OCI-LY7 (cell line): ENCODE data around the gene FHIT. TPM values are rescaled to one million over a fixed set of nuclear protein-coding genes. Genes with fewer than 3 reads are reported as not detected.

Experiments
- BruUV-seq: library from RNA; stranded (reverse); fragments of 400-500 nt; replicated peaks from 2 replicates; lab custom pipeline; 2021; lab: Mats Ljungman, UMichigan
- CTCF ChIA-PET: fragments of 300-600 bp; sonication (Branson Sonifier 250); formaldehyde crosslinking; loops from one replicate; lab custom pipeline; 2022; ENCODE audit warnings: antibody characterized with exemption; ENCODE audit not compliant: unreplicated experiment; lab: Charles Lee
- POLR2A ChIA-PET: fragments of 300-600 bp; sonication (Branson Sonifier 250); formaldehyde crosslinking; loops from one replicate; lab custom pipeline; 2022; ENCODE audit warnings: antibody characterized with exemption; lab: Charles Lee
- DNase-seq: peaks from one replicate; pipeline ENCODE4 v3.0.0-alpha.2; 2015; ENCODE audit warnings: low spot score
- H2AFZ ChIP-seq: fragments of 200-600 bp; sonication (generic), shearing (Covaris generic); 2 replicates; pipeline ENCODE4 v1.6.1; 2014; ENCODE audit warnings: mild to moderate bottlenecking, antibody characterized with exemption, low read length, moderate library complexity
- H3K27ac ChIP-seq: fragments of 200-600 bp; sonication (generic); 2 replicates; pipeline ENCODE4 v1.5.1; 2014; ENCODE audit warnings: mixed run types, low read depth, mild to moderate bottlenecking, moderate library complexity, low read length, inconsistent platforms; ENCODE audit not compliant: poor library complexity, severe bottlenecking
- H3K36me3 ChIP-seq: fragments of 200-600 bp; sonication (generic); 2 replicates; pipeline ENCODE4 v1.6.1; 2014; ENCODE audit warnings: mild to moderate bottlenecking, antibody characterized with exemption, low read length, moderate library complexity, mixed read lengths; ENCODE audit not compliant: insufficient read depth
- H3K4me1 ChIP-seq: fragments of 200-600 bp; sonication (generic); 2 replicates; pipeline ENCODE4 v1.5.1; 2014; ENCODE audit warnings: mild to moderate bottlenecking, low read length; ENCODE audit not compliant: insufficient read depth, poor library complexity, severe bottlenecking
- H3K4me2 ChIP-seq: fragments of 200-600 bp; sonication (generic); 2 replicates; pipeline ENCODE4 v1.6.1; 2014; ENCODE audit warnings: mild to moderate bottlenecking, low read length
- H3K4me3 ChIP-seq: fragments of 200-600 bp; sonication (generic); 2 replicates; pipeline ENCODE4 v1.5.1; 2014; ENCODE audit warnings: mild to moderate bottlenecking, low read depth, low read length; ENCODE audit not compliant: poor library complexity, severe bottlenecking
- H3K79me2 ChIP-seq: fragments of 200-600 bp; sonication (generic); 2 replicates; pipeline ENCODE4 v1.6.1; 2016; ENCODE audit warnings: low read depth, mild to moderate bottlenecking, low read length, moderate library complexity, mixed read lengths; ENCODE audit not compliant: insufficient read depth
- H3K9me2 ChIP-seq: fragments of 200-600 bp; sonication (generic); 2 replicates; pipeline ENCODE4 v1.6.1; 2016; ENCODE audit warnings: mild to moderate bottlenecking, low read length, mixed read lengths; ENCODE audit not compliant: insufficient read depth
- H3K9me3 ChIP-seq: fragments of 200-600 bp; sonication (generic); 2 replicates; pipeline ENCODE4 v1.6.1; 2014; ENCODE audit warnings: mild to moderate bottlenecking, mixed run types, low read length, mixed read lengths
- H4K20me1 ChIP-seq: fragments of 200-600 bp; sonication (generic); 2 replicates; pipeline ENCODE4 v1.6.1; 2014; ENCODE audit warnings: mild to moderate bottlenecking, antibody characterized with exemption, low read length, moderate library complexity, mixed read lengths; ENCODE audit not compliant: insufficient read depth
- EZH2phosphoT487 ChIP-seq: fragments of 200-600 bp; sonication (generic); IDR thresholded peaks from 2 replicates; pipeline ENCODE4 v1.6.1; 2018; ENCODE audit warnings: low read depth, borderline replicate concordance, mild to moderate bottlenecking, mixed run types, antibody characterized with exemption, low read length, moderate library complexity, mixed read lengths
- intact Hi-C: fragments of 100-400 bp; cut with micrococcal nuclease; formaldehyde crosslinking; loops from one replicate; pipeline ENCODE4 v1.10.0; 2022; ENCODE audit not compliant: unreplicated experiment
- total RNA-seq, 2 experiments: library from RNA; depleted of rRNA in 1 of 2; stranded (reverse); fragments of >200 nt in 1 of 2; shearing (Covaris generic) in 1 of 2; gene quantifications; 2 replicates each; pipeline ENCODE4 v1.2.3, GENCODE V29; 2014 to 2022
- TF ChIP-seq, protein P1 (sequence below): fragments of 200-600 bp; sonication (generic); conservative IDR thresholded peaks from 2 replicates; pipeline ENCODE4 v1.5.1; 2014; ENCODE audit warnings: mild to moderate bottlenecking, antibody characterized with exemption, low read length, moderate library complexity, mixed read lengths

FHIT gene
- total RNA-seq, 2 experiments from 2014 or later: 5.0 to 10.9 TPM

DNA sequence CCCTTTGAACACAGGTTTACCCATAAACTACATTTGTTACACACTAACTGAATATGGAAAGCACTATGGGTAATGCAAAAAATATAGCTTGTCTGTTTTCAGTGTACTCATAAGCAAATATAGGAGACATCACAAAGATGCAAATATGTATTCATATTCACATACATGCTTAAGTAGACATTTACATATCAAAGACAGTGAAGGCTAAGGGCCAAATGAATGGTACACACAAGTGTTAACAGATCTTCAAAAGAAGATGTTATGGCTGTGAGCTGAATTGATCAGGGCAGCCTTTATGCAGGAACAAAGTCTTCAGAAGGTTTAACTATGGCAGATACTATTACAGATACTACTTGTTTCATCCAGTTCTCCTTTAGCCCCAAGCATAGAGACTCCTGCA is 384.1 kb downstream of the FHIT start:
- H3K9me2 ChIP-seq: no peaks in the 10 kb centered on the region
- no peaks in the 10 kb centered on the region for H3K36me3 ChIP-seq
- no TSS peak for BruUV-seq
- H3K9me3 ChIP-seq: no peaks in the 10 kb centered on the region
- H3K4me2 ChIP-seq: no peak overlapping the region
- no peaks in the 10 kb centered on the region for H3K4me1 ChIP-seq
- no peak overlapping the region for H3K27ac ChIP-seq
- DNase-seq: no peak
- CTCF ChIA-PET: no interaction called here
- POLR2A ChIA-PET: interaction anchor here (0.6 kb wide), 1 partner anchor 1807 kb away, joined by 3 read pairs; no protein-coding TSS in a partner anchor
- intact Hi-C loops: no loop called here
- TF ChIP-seq, protein P1, sequence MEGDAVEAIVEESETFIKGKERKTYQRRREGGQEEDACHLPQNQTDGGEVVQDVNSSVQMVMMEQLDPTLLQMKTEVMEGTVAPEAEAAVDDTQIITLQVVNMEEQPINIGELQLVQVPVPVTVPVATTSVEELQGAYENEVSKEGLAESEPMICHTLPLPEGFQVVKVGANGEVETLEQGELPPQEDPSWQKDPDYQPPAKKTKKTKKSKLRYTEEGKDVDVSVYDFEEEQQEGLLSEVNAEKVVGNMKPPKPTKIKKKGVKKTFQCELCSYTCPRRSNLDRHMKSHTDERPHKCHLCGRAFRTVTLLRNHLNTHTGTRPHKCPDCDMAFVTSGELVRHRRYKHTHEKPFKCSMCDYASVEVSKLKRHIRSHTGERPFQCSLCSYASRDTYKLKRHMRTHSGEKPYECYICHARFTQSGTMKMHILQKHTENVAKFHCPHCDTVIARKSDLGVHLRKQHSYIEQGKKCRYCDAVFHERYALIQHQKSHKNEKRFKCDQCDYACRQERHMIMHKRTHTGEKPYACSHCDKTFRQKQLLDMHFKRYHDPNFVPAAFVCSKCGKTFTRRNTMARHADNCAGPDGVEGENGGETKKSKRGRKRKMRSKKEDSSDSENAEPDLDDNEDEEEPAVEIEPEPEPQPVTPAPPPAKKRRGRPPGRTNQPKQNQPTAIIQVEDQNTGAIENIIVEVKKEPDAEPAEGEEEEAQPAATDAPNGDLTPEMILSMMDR: no peak
- TF ChIP-seq EZH2phosphoT487: no peak
- no peak overlapping the region for H3K4me3 ChIP-seq
- H2AFZ ChIP-seq: no peak overlapping the region
- no peaks in the 10 kb centered on the region for H3K79me2 ChIP-seq
- no peaks in the 10 kb centered on the region for H4K20me1 ChIP-seq

DNA sequence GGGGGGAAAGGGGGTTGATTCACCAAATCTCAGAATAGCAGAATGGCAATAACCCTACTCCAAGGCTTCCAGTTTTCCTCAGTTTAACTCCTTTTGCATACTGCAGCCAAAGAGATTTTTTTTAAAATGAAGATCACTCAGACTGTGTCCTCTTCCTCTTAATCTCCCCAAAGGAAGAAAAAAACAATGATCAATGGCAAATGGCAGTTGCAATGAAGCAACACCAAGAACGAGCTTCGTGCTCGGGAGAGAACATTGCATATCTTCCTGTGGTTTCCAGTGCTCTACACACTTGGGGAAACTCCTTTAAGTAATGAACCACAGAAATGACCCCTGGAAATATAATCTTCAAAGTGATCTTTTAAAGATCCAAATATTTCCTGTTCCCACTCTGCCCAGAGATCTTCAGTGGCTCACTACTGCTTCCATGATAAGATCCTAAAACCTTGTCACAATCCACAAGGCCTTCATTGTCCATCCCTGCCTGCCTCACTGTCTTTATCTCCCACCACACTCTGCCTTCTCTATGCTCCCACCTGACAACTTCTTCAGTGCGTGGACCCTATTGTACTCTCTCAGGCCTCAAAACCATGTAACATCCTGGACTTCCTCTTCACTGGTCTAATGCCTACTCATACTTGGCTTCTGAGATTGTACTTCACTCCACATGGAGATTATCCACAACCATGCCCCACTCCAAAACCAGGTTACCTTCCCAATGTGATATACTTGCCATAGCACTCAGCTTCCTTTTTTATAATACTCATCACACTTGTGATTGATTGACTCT is 394.8 kb downstream of the FHIT start:
- H3K4me3 ChIP-seq: no peak overlapping the region
- H4K20me1 ChIP-seq: no peaks in the 10 kb centered on the region
- TF ChIP-seq EZH2phosphoT487: no peak
- TF ChIP-seq, protein P1: no peak
- H3K36me3 ChIP-seq: no peaks in the 10 kb centered on the region
- no peak for DNase-seq
- ChIA-PET CTCF (no interaction called here), POLR2A (no interaction called here)
- H3K4me2 ChIP-seq: no peak overlapping the region
- H2AFZ ChIP-seq: no peak overlapping the region
- intact Hi-C loops: no loop called here
- no TSS peak for BruUV-seq
- H3K9me2 ChIP-seq: no peaks in the 10 kb centered on the region
- no peaks in the 10 kb centered on the region for H3K79me2 ChIP-seq
- H3K27ac ChIP-seq: no peak overlapping the region
- no peaks in the 10 kb centered on the region for H3K9me3 ChIP-seq
- no peaks in the 10 kb centered on the region for H3K4me1 ChIP-seq

DNA sequence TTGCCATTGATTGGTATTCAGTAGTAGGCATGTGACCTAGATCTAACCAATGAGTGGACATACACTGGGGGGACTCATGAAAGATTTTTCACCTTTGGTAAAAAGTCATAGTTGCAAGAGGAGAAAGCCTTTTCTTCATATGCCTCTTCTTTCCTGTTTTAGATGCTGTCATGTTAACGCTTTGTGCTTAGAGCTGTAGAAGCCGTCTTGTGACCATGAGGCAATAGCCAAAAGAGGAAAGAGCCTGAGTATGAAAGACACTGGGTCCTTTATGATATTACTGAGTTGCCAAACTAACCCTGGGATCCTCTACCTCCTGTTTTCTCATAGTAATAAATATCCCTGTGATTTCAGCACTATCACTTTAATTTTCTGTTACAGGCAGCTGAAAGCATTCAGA is 396.0 kb downstream of the FHIT start:
- no TSS peak for BruUV-seq
- H4K20me1 ChIP-seq: no peaks in the 10 kb centered on the region
- no peak overlapping the region for H3K4me3 ChIP-seq
- ChIA-PET CTCF (no interaction called here), POLR2A (interaction anchor here (0.7 kb wide), 1 partner anchor 517 kb away, joined by 3 read pairs; no protein-coding TSS in a partner anchor)
- H3K4me1 ChIP-seq: no peaks in the 10 kb centered on the region
- TF ChIP-seq, protein P1: no peak
- no peak for TF ChIP-seq EZH2phosphoT487
- no peaks in the 10 kb centered on the region for H3K9me3 ChIP-seq
- no peak overlapping the region for H3K4me2 ChIP-seq
- no peak for DNase-seq
- no peak overlapping the region for H3K27ac ChIP-seq
- intact Hi-C loops: no loop called here
- H3K36me3 ChIP-seq: no peaks in the 10 kb centered on the region
- H3K79me2 ChIP-seq: no peaks in the 10 kb centered on the region
- H2AFZ ChIP-seq: no peak overlapping the region
- H3K9me2 ChIP-seq: no peaks in the 10 kb centered on the region
